GM12873 (cell line): ENCODE measurements around the gene SYNE4.

Experiments used
- TF ChIP-seq, protein P1 (sequence below): IDR thresholded peaks from 2 replicates; pipeline ENCODE4 v1.5.1; 2012; ENCODE audit warnings: low read depth, mild to moderate bottlenecking, moderate library complexity, low read length, control low read depth; ENCODE audit not compliant: insufficient read depth; ENCODE audit errors: missing control alignments

SYNE4 gene, protein sequence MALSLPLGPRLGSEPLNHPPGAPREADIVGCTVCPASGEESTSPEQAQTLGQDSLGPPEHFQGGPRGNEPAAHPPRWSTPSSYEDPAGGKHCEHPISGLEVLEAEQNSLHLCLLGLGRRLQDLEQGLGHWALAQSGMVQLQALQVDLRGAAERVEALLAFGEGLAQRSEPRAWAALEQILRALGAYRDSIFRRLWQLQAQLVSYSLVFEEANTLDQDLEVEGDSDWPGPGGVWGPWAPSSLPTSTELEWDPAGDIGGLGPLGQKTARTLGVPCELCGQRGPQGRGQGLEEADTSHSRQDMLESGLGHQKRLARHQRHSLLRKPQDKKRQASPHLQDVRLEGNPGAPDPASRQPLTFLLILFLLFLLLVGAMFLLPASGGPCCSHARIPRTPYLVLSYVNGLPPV

DNA sequence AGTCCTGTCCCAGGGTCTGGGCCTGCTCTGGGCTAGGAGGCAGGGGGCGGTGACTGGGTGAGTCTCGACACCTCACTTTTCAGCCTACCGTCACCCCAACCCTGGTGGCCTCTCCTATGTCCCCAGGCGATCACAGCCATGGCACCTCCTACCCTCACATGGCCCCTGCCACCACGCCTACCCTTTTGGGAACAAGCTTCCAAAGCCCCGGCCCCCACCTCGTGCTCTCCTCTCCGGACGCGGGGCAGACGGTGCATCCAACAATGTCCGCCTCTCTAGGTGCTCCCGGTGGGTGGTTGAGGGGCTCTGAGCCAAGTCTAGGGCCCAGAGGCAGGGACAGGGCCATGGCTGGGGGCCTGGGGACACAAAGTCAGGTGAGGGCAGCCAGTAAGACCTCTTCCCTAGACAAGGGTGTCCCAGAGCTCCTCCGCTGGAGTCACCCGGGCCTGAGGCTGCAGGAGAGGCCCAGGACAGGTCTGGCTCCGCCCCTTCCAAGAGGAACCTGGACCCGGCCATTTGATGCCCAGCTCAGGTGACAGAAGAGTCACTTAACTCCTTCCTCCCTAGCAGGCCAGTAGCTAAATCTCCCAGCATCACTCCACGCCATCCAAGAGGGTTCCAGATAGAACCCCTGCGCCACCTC is at the start of gene SYNE4:
SYNE4 (minus strand) TSS at position 478 of the 643 bp plus-strand sequence; CDS start at position 346, 132 bp downstream.
- TF ChIP-seq, protein P1, sequence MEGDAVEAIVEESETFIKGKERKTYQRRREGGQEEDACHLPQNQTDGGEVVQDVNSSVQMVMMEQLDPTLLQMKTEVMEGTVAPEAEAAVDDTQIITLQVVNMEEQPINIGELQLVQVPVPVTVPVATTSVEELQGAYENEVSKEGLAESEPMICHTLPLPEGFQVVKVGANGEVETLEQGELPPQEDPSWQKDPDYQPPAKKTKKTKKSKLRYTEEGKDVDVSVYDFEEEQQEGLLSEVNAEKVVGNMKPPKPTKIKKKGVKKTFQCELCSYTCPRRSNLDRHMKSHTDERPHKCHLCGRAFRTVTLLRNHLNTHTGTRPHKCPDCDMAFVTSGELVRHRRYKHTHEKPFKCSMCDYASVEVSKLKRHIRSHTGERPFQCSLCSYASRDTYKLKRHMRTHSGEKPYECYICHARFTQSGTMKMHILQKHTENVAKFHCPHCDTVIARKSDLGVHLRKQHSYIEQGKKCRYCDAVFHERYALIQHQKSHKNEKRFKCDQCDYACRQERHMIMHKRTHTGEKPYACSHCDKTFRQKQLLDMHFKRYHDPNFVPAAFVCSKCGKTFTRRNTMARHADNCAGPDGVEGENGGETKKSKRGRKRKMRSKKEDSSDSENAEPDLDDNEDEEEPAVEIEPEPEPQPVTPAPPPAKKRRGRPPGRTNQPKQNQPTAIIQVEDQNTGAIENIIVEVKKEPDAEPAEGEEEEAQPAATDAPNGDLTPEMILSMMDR: no peak

DNA sequence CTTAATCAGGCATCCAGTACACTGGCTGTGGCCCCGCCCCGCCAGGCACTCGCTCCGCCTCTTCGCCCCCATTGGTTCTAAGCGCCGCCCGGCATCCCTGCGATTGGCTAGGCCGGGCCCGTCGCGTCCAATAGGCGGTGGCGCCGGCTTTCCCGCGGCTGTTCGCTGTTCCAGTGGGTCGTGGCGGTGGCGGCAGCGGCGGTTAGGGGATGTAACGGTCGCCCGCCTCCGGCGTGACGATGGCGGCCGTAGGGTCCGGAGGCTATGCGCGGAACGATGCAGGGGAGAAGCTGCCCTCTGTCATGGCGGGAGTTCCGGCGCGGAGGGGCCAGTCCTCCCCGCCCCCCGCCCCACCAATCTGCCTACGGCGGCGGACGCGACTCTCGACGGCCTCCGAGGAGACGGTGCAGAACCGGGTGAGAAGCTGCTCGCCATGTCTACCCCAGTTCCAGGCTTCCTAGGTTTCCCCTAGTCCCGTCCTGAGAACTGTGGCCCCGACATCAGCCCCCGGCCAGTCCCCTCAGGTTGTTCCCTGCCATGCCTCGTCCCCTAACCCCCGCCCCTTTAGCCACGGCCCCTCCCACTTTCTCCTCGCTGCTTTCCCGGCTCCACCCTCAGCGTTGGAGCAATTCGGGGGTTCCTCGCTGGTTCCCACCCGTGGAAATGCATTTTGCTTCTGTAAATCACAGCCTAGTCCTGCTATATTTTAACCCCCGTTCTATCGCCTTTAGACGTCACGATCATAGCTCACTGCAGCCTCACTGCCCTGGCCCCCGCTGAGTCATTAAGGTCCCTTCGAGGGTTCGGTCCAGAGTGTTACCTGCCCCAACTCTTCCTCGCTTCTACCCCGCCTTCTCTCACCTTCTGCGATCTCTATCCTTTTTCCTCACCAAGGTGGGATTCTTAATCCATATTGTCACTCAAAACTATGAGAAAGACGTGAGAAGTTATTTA is 46.4 kb upstream of the SYNE4 start, which contains the start of gene WDR62:
WDR62 (plus strand) TSS at position 165 of the 954 bp plus-strand sequence; CDS start at position 240, 75 bp downstream.
- TF ChIP-seq, protein P1: no peak

DNA sequence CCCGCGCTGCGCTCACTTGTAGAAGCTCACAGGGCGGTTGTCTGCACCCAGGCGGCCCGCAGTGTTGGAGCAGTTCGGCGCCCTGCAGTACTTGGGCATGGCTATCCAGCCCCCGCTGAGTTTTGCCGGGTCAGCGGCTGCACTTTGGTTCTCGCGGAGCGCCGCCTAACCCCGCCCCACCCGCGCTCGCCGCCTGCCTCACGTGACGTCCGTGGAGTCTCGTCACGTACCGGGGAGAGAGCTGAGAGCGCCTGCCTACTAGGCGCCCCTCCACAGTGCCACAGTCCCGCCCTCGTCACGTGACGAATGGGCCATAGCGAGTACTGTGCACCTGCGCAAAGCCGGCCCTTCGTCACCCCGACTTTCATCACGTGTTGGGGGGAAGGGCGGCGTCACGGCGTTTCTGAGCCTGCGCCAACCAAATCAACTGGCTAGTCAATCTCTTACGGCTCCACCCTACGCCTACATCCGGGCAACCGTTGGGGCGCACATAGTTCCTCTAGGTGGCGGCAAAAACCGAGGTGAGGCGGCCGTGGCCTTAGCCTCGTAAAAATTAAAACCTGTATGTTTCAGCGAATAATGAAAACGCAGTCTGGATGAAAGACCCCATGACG is 45.6 kb upstream of the SYNE4 start, which contains the start of gene THAP8:
THAP8 (minus strand) TSS at position 167 of the 614 bp plus-strand sequence; CDS start at position 99, 68 bp downstream.
- TF ChIP-seq, protein P1: peak; percentile 50

DNA sequence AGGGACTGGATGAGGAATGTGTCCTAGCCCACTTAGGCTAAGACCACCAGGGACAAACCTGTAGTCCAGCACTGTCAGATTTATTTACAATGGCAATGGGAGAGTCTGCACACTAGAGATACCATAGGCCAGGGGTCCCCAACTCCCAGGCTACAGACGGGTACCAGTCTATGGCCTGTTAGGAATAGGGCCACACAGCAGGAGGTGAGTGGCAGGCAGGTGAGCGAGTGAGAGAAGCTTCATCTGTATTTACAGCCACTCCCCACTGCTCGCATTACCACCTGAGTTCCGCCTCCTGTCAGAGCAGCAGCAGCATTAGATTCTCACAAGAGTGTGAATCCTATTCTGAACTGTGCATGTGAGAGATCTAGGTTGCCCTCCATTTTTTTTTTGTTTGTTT is 43.0 kb upstream of the SYNE4 start:
- TF ChIP-seq, protein P1: no peak

DNA sequence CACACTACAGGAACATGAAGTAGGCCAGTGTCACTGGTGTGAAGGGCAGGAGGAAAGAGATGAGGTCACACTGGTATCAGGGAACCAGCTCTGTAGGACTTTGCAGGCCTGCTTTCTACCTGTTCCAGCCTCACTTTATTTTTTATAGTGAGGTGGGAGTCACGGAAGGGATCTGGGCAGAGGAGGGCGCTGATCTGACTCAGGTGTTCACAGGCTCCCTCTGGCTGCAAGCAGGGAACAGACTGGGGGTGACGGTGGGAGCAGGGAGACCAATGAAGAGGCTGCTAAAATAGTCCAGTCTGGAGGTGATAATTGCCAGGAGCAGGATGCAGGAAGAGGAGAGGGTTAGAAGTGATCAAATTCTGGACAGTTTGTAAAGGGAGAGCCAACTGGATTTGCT is 42.6 kb upstream of the SYNE4 start:
- TF ChIP-seq, protein P1: peak; percentile 19

DNA sequence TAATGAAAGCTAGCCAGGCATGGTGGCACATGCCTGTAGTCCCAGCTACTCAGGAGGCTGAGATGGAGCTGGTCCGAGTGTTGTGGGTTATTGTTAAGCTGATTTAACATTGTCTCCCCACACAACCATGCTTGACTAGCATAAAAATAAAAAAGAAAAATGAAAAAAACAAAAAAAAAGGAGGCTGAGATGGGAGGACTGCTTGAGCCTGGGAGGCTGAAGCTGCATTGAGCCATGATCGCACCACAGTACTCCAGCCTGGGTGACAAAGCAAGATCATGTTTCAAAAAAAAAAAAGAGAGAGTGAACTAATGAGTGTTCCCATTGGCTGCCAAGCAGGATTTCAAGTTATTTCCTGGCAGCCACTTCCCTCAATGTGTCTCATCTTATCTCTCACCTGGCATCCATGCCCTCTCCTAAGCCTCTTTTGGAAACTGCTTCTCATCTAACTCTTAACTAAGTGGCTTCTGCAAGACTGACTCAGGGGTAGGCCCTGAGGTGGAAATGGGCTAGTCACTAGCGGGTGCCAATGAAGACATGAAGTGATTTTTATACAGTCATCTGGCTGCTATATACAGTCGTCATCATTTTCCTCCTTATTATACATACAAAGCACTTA is 40.6 kb upstream of the SYNE4 start:
- TF ChIP-seq, protein P1: no peak
